Esophagus squamous epithelium (tissue), 4 donors: ENCODE results near the gene RNF144A.

Experiments
- CTCF ChIP-seq, 6 experiments: fragments of 450-650 bp in 4 of 6; fragments of 200-600 bp in 2 of 6; sonication (generic) in 2 of 6; IDR thresholded peaks; one replicate each; pipeline ENCODE4 v1.5.1; 2016 to 2019; ENCODE audit warnings: antibody characterized with exemption in 6 of 6, mild to moderate bottlenecking in 4 of 6, moderate library complexity in 4 of 6
- POLR2A ChIP-seq, 4 donors: fragments of 450-650 bp; IDR thresholded peaks; one replicate each; pipeline ENCODE4 v1.6.1; 2017; ENCODE audit warnings: antibody characterized with exemption in 4 of 4, mild to moderate bottlenecking in 4 of 4, moderate library complexity in 3 of 4

- no peak for TF ChIP-seq CTCF (IDR thresholded peaks at IDR 0.05)
- no peak for TF ChIP-seq POLR2A (IDR thresholded peaks at IDR 0.05)
These were observed 17.8 kb downstream of the RNF144A start for GRCh38 chr2:6934758-6935651.
